Activated gamma-delta T cell treated with anti-CD3 and anti-CD28 coated beads, Interleukin-2, amount 50 U/mL, for 16 hours (primary cell): ENCODE measurements around the gene TRPV6.

Experiments used
- DNase-seq: peaks from one replicate; pipeline ENCODE4 v3.0.0-alpha.2; 2020; ENCODE audit warnings: low read depth

The TRPV6 gene

DNA sequence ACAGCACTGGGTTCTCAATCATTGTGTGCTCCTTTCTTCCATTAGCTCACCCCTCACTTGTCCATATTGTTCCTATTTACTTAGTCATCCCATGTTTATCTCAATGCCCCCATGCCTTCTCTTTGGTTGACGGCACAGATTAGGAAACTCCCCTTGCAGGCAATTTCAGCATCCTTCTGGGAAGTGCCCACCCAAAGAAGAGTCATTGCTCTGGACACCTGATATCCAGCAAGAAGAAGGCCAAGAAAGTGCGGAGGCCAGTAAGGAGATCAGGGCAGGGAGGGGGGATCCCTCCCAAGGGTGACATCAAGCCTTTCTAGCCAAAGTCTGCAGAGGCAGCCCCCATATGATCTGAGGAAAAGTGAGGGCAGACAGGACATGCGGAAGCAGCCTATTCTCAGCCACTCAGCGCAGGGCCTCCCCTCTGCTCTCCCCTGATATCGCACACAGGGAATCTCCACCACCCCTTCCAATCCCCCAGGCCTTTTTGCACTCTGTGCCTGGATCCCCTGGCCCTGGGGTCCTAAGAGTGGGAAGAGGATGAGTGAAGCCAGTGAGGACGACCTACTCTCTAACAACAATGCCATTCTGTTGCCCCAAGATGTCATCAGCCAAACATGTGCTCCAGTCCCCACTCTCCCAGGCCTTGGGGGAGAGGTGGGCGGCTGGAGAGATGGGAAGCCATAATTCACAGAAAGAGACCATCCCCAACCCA lies 1.8 kb downstream of the TRPV6 start:
- no peak for DNase-seq

- no peak for DNase-seq
These were observed 2.4 kb downstream of the TRPV6 start for GRCh38 chr7:142883145-142883544.

- no peak for DNase-seq
These were observed 3.2 kb downstream of the TRPV6 start for GRCh38 chr7:142882338-142882678.

- no peak for DNase-seq
These were observed 3.8 kb downstream of the TRPV6 start for GRCh38 chr7:142881586-142882337.

DNA sequence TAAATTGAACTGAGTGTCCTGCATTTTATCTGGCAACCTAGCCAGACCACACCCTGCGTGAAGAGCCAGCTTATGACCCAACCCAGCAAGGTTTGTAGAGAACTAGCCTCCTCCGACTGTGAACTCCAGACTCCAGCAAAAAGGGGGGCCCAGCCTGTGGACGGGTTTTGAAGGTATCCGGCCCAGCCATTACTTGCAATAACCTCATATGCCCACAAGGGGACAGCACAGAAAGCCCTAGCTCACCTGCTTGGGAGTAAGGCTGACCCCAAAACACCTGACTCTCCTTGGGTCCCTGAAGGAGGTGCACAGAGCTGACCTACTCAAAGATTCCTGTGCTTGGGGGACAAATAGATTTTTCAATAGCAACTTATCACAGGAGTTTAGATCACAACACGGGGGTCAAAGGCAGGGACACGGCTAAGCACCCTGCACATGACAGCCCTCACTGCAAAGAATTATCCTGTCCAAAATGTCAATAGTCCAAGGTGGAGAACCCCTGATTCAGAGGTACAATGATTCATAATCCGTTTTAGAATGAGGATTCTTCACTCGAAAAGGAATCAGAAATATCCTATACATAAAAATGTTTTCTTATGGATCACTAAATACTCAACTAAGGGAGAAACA lies 4.6 kb downstream of the TRPV6 start:
- DNase-seq, result no peak

- no peak for DNase-seq
These were observed 6.5 kb downstream of the TRPV6 start for GRCh38 chr7:142879060-142879459.

- DNase-seq, result no peak
These were observed 7.2 kb downstream of the TRPV6 start for GRCh38 chr7:142878315-142878714.

DNA sequence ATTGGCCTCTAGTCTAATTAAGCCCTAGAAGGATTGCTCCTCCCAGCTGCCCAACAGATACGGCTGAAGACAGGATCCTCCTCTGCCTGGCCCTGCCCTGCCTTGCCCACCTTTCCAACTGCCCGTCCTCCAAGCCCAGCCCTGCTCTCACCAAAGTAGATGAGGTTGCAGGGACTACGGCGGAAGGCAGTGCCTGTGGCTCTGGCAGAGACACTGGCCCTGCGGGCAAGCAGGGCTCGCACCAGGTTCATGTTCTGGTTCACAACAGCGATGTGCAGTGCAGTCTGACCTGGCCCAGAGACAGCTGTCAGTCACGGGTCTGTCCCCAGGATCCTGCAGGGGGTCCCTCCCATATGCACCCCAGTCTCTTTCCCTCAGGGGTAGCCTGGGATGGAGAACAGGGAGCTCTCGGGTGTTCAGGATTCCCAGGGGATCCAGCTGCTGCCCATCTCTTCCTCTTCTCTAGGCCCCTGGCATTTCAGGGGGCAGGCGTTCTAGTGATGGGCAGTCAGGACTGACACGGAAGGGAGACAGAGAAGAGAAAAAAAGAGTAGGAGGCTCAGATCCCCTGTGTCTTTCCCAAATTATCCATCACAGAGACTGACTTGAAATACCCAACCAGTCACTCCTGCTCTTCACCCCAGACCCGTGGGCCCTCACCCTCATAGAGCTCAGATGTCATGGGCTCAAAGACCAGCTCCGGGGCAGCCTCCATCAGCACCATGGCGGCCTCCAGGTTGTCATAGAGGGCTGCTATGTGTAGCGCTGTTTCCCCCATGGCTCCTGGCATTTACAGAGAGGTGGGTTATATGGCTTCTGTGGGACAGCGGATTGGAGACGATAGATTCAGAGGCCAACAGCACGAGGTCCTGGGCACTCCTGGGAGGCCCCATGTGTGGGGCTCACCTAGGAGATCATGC lies 8.3 kb downstream of the TRPV6 start:
- no peak for DNase-seq

- no peak for DNase-seq
These were observed 9.1 kb downstream of the TRPV6 start for GRCh38 chr7:142876236-142876960.

GRCh38 chr7:142875456-142875855 lies 10.1 kb downstream of the TRPV6 start:
- DNase-seq, result no peak

DNA sequence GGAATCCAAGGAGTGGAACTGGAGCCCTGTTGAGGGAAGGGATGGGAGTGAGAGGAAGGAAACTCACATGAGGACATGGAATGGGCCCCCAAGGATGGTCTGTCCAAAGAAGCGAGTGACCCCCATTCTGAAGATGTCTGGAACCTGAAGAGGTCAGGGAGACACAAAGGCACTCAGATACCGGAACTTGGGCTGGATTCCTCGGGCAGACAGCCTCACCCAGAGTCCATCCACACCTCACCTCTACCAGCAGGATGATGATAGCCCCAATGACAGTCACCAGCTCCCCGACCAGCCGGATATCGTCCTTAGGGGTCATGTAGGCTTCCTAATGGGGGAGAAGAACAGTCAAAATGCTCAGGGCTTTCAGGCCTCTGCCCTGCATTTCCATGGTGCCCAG lies 10.7 kb downstream of the TRPV6 start:
- DNase-seq, result no peak

DNA sequence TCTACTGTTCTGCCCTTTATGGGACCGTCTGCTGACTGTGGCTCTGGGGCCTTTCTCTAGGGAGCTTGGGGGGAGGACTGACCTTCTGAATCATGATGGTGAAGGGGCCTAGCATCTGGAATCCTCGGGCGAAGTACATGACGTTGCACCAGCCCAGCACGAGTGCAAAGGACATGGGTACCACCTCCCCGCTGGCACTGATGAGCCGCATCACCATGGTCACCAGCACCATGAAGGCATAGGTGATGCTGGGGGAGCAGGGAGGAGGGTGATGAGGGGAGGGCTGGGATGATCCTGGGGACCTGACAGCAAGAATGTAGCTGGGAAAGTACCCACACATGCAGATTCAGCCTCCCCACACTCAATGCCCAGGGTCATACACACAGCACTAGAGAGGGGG lies 11.1 kb downstream of the TRPV6 start:
- DNase-seq, result no peak

DNA sequence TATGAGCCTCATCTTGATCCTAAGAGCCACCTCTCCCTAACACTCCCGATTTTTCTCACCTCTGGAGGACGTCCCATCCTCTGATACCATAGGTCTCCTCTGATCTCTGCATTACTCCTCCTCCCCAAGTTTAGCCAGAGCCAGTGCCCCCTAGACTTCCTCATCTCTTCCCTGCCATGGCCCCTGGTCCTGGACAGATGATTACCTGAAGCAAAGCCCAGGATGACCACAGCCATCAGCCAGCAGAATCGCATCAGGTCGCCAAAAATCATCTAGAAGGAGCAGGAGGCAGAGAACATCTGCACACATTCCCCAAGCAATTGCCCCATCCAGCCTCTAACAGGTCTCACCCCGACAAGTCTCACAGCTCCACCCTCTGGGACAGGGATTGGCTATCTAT lies 11.7 kb downstream of the TRPV6 start:
- DNase-seq, result no peak

DNA sequence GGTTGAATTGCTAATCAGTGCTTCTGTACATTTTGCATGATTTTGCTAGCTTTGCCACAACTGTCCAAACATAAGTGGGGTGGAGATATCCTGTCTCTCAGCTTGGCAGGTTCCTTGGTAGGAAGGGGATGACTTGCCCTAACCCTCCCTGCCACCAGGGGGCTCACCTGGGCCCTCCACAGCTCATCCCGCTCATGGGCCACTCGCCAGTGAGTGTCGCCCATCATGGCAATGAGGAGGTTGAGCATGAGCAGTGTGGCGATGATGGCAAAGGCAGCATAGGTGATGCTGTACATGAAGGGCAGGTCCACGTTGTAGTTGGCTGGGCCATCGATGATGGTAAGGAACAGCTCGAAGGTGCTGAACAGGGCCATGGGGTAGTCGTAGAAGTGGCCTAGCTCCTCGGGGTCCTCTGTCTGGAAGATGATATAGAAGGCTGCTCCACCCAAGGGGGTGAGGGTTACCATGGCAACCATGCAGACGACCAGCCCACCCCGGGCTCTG lies 12.2 kb downstream of the TRPV6 start:
- no peak for DNase-seq

DNA sequence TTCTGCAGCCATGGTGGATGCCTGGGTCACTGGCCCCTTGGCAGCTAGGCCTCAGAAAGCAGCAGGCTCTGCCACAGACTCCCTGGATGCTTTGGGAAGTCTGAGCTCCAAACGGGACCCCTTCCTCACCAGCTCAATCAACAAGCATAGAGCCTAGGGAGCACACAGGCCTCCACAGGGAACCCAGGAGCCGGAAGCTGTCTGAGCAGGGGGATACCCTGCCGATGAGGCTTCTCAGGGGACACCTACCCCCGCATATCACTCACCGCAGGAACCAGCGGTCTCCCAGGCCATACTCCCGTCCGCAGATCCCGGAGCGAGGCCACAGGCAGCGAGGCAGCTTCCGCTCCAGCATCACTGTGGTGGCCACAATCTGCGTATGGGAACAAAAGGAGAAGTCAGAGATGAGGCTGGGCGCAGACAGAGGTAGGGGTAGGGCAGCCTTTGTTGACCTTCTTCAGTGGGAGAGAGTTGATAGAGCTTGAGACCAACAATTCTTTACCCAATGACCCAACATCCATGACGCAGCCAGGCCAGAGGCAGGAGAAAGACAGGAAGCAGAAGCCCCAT lies 13.4 kb downstream of the TRPV6 start:
- DNase-seq, result no peak

DNA sequence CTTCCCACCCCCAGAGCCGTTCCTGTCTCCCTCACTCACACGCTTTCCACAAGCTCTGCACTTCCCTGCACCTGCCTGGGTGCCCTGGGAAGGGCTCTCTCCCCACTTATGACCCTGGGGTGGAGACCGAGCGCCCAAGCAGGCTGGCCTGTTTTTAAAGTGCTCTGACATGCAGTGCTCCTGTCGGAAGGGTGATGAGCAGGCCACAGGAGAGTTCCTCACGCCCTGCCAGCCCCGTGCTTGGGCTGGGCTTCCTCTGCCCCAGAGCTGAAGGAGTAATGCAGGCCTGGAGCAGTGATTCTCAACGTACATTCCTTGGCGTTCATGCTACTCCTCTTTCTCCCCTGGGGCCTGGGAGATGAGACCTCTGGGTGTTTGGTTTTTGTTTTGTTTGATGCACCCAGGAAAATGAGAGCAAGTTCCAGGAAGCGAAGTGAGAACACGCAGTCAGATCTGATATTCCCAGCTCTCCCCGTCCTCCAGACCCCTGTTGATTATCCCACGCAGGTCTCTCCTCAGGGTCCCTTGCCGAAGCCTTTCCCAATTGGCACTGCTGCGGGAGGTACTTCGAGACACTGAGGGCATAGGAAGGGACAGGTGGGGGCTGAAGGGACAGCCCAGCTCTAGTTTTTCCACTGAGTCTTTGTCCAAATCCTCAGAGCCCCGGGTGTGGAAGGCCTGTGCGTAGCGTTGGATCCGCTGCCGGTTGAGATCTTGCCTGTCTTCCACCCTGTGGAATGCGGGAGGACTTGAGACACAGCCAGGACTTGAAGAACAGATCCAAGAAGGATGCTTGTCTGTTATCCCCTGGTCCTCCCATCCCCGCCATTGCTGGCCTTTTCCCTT lies 14.1 kb downstream of the TRPV6 start:
- DNase-seq, result no peak

GRCh38 chr7:142870566-142871259 lies 14.8 kb downstream of the TRPV6 start:
- DNase-seq, result no peak

DNA sequence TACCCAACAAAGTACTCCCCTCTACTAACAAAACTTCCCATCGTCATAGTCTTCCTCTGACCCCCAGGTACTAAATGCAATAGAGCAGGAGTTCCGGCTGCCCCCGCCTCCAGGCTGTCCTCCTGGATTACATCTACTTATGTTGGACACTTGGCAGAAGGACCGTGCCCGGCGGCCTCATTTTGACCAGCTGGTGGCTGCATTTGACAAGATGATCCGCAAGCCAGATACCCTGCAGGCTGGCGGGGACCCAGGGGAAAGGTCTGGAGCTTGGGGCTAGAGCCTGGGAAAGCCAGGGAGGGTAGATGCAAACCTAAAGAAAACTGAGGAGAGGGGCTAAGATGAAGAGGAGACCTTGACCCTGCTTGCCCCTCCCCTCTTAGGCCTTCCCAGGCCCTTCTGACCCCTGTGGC lies 15.4 kb downstream of the TRPV6 start:
- no peak for DNase-seq

GRCh38 chr7:142869434-142869833 lies 16.1 kb downstream of the TRPV6 start:
- DNase-seq, result no peak
